HCT116 (cell line): ENCODE results near the gene ARSI. TPM values are rescaled to one million over a fixed set of nuclear protein-coding genes. Genes with fewer than 3 reads are reported as not detected.

Experiments used
- ATAC-seq: fragments of 200-7000 bp; cut with Tn5 transposase; 2 replicates; pipeline ENCODE4 v1.9.1; 2020; ENCODE audit warnings: mild to moderate bottlenecking, moderate library complexity
- BruUV-seq: library from RNA; stranded (reverse); fragments of 400-500 nt; replicated peaks from 2 replicates; lab custom pipeline; 2021; lab: Mats Ljungman, UMichigan
- CTCF ChIA-PET: fragments of 300-600 bp; sonication (Branson Sonifier 250); formaldehyde crosslinking; loops from one replicate; lab custom pipeline; 2021; ENCODE audit warnings: antibody characterized with exemption; lab: Charles Lee
- POLR2A ChIA-PET: fragments of 300-600, 350-600 bp; sonication (Branson Sonifier 250); formaldehyde crosslinking; loops from one replicate; lab custom pipeline; 2021; ENCODE audit warnings: antibody characterized with exemption; lab: Charles Lee
- RAD21 ChIA-PET, 2 experiments: fragments of 300-600 bp; sonication (Branson Sonifier 250); formaldehyde crosslinking; loops; one replicate each; lab custom pipeline; 2023; ENCODE audit warnings: low total read pairs in 2 of 2; ENCODE audit not compliant: uncharacterized antibody in 2 of 2, unreplicated experiment in 2 of 2, low non-redundant PET in 1 of 2; lab: Charles Lee
- DNase-seq: peaks from one replicate; pipeline ENCODE4 v3.0.0-alpha.2; 2010; ENCODE audit warnings: low read depth, low spot score
- H2AFZ ChIP-seq: fragments of 200-600 bp; shearing (Covaris generic), sonication (generic); 2 replicates; pipeline ENCODE4 v1.6.1; 2017; ENCODE audit warnings: low read depth, mixed run types, mixed read lengths, antibody characterized with exemption, low read length; ENCODE audit not compliant: poor library complexity, severe bottlenecking
- H3K27ac ChIP-seq: 2 replicates; pipeline ENCODE4 v1.5.1; 2012; ENCODE audit warnings: low read depth, low read length
- H3K27me3 ChIP-seq: fragments of 200-600 bp; sonication (generic); 2 replicates; pipeline ENCODE4 v1.6.1; 2016; ENCODE audit warnings: mixed run types, low read length, mixed read lengths; ENCODE audit not compliant: insufficient read depth
- H3K36me3 ChIP-seq, 2 experiments: fragments of 200-500 bp in 1 of 2; fragments of 200-600 bp in 1 of 2; sonication (Bioruptor generic) in 1 of 2; sonication (generic) in 1 of 2; 2 replicates each; pipeline versions ENCODE4 v1.5.1 to v1.6.1; 2014 to 2016; ENCODE audit warnings: low read length in 2 of 2, inconsistent platforms in 1 of 2, mixed read lengths in 1 of 2, mixed run types in 1 of 2; ENCODE audit not compliant: insufficient read depth in 2 of 2, control insufficient read depth in 1 of 2
- H3K4me1 ChIP-seq, 2 experiments: fragments of 200-600 bp in 1 of 2; sonication (generic) in 1 of 2; 2 replicates each; pipeline versions ENCODE4 v1.5.1 to v1.6.1; 2012 to 2017; ENCODE audit warnings: low read length in 2 of 2, inconsistent platforms in 1 of 2, mild to moderate bottlenecking in 1 of 2, mixed read lengths in 1 of 2, mixed run types in 1 of 2, moderate library complexity in 1 of 2; ENCODE audit not compliant: insufficient read depth in 2 of 2, control insufficient read depth in 1 of 2
- H3K4me2 ChIP-seq: fragments of 200-600 bp; sonication (generic); 2 replicates; pipeline ENCODE4 v1.6.1; 2017; ENCODE audit warnings: mixed run types, low read length, mixed read lengths
- H3K4me3 ChIP-seq, 2 experiments: fragments of 200-600 bp in 1 of 2; sonication (generic) in 1 of 2; replicated peaks in 1 of 2; 2 replicates each; pipeline ENCODE4 v1.5.1; 2011 to 2016; ENCODE audit warnings: low read length in 2 of 2, control low read depth in 1 of 2, low read depth in 1 of 2, mild to moderate bottlenecking in 1 of 2, mixed read lengths in 1 of 2, mixed run types in 1 of 2
- H3K79me2 ChIP-seq: fragments of 200-600 bp; sonication (generic); 2 replicates; pipeline ENCODE4 v1.6.1; 2017; ENCODE audit warnings: mild to moderate bottlenecking, mixed run types, low read length, moderate library complexity, mixed read lengths; ENCODE audit not compliant: insufficient read depth
- H3K9ac ChIP-seq: fragments of 200-600 bp; sonication (generic); 2 replicates; pipeline ENCODE4 v1.6.1; 2016; ENCODE audit warnings: low read length, mixed read lengths
- H3K9me2 ChIP-seq: fragments of 200-600 bp; sonication (generic), shearing (Covaris generic); 2 replicates; pipeline ENCODE4 v1.6.1; 2017; ENCODE audit warnings: mixed run types, mild to moderate bottlenecking, moderate library complexity; ENCODE audit not compliant: insufficient read depth
- H3K9me3 ChIP-seq, 2 experiments: fragments of 200-500 bp in 1 of 2; fragments of 200-600 bp in 1 of 2; sonication (Bioruptor generic) in 1 of 2; sonication (generic) in 1 of 2; 2 replicates each; pipeline ENCODE4 v1.6.1; 2014 to 2017; ENCODE audit warnings: low read length in 2 of 2, mixed read lengths in 2 of 2, inconsistent platforms in 1 of 2, low read depth in 1 of 2, mild to moderate bottlenecking in 1 of 2, mixed run types in 1 of 2, moderate library complexity in 1 of 2; ENCODE audit not compliant: control insufficient read depth in 1 of 2, insufficient read depth in 1 of 2
- H4K20me1 ChIP-seq: fragments of 200-600 bp; sonication (generic), shearing (Covaris generic); 2 replicates; pipeline ENCODE4 v1.6.1; 2017; ENCODE audit warnings: mixed run types, mild to moderate bottlenecking, moderate library complexity; ENCODE audit not compliant: insufficient read depth
- CBX3 ChIP-seq: IDR thresholded peaks from 2 replicates; pipeline ENCODE4 v1.6.1; 2012; ENCODE audit warnings: low read depth
- CEBPB ChIP-seq: IDR thresholded peaks from 2 replicates; pipeline ENCODE4 v1.6.1; 2012; ENCODE audit warnings: low read depth
- EGR1 ChIP-seq: IDR thresholded peaks from 2 replicates; pipeline ENCODE4 v1.6.1; 2012; ENCODE audit warnings: low read depth
- EZH2 ChIP-seq: fragments of 200-600 bp; sonication (generic); IDR thresholded peaks from 2 replicates; pipeline ENCODE4 v1.6.1; 2017; ENCODE audit warnings: antibody characterized with exemption, mixed run types
- FOSL1 ChIP-seq: IDR thresholded peaks from 2 replicates; pipeline ENCODE4 v1.6.1; 2012; ENCODE audit warnings: low read depth
- SP1 ChIP-seq: IDR thresholded peaks from 2 replicates; pipeline ENCODE4 v1.6.1; 2012; ENCODE audit warnings: low read depth
- YY1 ChIP-seq: IDR thresholded peaks from 2 replicates; pipeline ENCODE4 v1.6.1; 2011; ENCODE audit warnings: low read length, low read depth, moderate library complexity, mild to moderate bottlenecking; ENCODE audit not compliant: insufficient replicate concordance; ENCODE audit errors: extremely low read depth
- ZFX ChIP-seq: fragments of 450-650 bp; IDR thresholded peaks from 2 replicates; pipeline ENCODE4 v1.6.1; 2017
- intact Hi-C: fragments of 100-400 bp; cut with micrococcal nuclease; formaldehyde crosslinking; loops from 2 replicates; pipeline ENCODE4 v1.10.0; 2022
- total RNA-seq: library from RNA; stranded (reverse); gene quantifications from one replicate; pipeline ENCODE4 v1.2.1, GENCODE V29; 2021; ENCODE audit not compliant: unreplicated experiment
- TF ChIP-seq, protein P1 (sequence below): IDR thresholded peaks from 2 replicates; pipeline ENCODE4 v1.6.1; 2012; ENCODE audit warnings: low read depth
- TF ChIP-seq, protein P2 (sequence below), 3 experiments: fragments of 200-600 bp in 1 of 3; sonication (generic) in 1 of 3; IDR thresholded peaks in 2 of 3; conservative IDR thresholded peaks in 1 of 3; 2 replicates each; pipeline ENCODE4 v1.5.1; 2012 to 2017; ENCODE audit warnings: low read depth in 2 of 3, low read length in 2 of 3, antibody characterized with exemption in 1 of 3, borderline replicate concordance in 1 of 3, control low read depth in 1 of 3, mild to moderate bottlenecking in 1 of 3, mixed read lengths in 1 of 3, mixed run types in 1 of 3, moderate library complexity in 1 of 3; ENCODE audit not compliant: insufficient read depth in 1 of 3
- TF ChIP-seq, protein P3 (sequence below): IDR thresholded peaks from 2 replicates; pipeline ENCODE4 v1.6.1; 2011; ENCODE audit warnings: mild to moderate bottlenecking, low read length, moderate library complexity; ENCODE audit not compliant: insufficient replicate concordance; ENCODE audit errors: extremely low read depth
- TF ChIP-seq, protein P4 (sequence below): IDR thresholded peaks from 2 replicates; pipeline ENCODE4 v1.6.1; 2012
- TF ChIP-seq, protein P5 (sequence below): IDR thresholded peaks from 2 replicates; pipeline ENCODE4 v1.6.1; 2012

ARSI gene
- total RNA-seq, 1 experiment from 2014 or later: 0.07 TPM

DNA sequence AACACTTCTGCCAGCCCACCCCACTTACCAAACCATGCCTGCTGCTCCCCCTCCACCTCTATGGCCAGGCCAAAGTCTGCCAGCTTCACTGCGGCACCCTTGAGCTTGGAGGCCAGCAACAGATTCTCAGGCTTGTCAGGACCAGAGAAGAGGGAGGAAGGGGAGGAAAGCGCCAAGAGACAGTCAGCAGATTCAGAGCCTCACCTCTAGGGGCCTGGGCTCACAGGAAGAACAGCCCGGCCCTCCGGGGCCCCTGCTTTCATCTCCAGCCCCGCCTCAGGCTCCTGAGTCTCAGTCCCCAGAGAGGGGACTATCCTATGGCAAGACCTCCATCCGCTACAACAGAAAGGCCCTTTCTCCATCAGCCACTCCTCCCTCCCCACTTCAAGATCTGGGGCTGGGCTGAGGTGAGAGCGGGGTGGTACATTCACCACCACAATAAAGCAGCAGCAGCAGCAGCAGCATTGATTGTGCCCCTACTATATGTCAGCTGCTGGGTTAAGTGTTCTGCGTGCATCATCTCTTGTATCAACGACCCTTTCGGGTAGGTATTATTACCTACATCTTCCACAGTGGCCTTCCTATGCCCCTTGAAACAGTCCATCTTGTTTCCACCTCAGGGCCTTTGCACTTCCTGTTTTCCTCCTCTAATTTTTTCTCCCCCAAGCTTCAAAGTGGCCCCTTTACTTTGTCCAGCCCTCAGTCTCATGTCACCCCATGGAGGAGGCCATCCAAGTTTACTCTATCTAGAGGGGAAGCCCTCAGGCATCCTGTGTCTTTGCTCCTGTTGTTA is 49.1 kb downstream of the ARSI start:
- ChIA-PET POLR2A (no interaction called here), RAD21 (no interaction called here), CTCF (no interaction called here)
- Histone ChIP-seq H3K9me2 (no peaks in the 10 kb centered on the region), H4K20me1 (no peaks in the 10 kb centered on the region), H3K4me2 (no peak overlapping the region), H3K9me3 (no peaks in the 10 kb centered on the region), H3K9ac (no peak overlapping the region), H2AFZ (no peak overlapping the region), H3K27me3 (no peaks in the 10 kb centered on the region), H3K4me3 (no peak overlapping the region), H3K4me1 (no peaks in the 10 kb centered on the region), H3K27ac (no peak overlapping the region), H3K36me3 (no peaks in the 10 kb centered on the region), H3K79me2 (no peaks in the 10 kb centered on the region)
- TF ChIP-seq CEBPB: no peak
- TF ChIP-seq, protein P1, sequence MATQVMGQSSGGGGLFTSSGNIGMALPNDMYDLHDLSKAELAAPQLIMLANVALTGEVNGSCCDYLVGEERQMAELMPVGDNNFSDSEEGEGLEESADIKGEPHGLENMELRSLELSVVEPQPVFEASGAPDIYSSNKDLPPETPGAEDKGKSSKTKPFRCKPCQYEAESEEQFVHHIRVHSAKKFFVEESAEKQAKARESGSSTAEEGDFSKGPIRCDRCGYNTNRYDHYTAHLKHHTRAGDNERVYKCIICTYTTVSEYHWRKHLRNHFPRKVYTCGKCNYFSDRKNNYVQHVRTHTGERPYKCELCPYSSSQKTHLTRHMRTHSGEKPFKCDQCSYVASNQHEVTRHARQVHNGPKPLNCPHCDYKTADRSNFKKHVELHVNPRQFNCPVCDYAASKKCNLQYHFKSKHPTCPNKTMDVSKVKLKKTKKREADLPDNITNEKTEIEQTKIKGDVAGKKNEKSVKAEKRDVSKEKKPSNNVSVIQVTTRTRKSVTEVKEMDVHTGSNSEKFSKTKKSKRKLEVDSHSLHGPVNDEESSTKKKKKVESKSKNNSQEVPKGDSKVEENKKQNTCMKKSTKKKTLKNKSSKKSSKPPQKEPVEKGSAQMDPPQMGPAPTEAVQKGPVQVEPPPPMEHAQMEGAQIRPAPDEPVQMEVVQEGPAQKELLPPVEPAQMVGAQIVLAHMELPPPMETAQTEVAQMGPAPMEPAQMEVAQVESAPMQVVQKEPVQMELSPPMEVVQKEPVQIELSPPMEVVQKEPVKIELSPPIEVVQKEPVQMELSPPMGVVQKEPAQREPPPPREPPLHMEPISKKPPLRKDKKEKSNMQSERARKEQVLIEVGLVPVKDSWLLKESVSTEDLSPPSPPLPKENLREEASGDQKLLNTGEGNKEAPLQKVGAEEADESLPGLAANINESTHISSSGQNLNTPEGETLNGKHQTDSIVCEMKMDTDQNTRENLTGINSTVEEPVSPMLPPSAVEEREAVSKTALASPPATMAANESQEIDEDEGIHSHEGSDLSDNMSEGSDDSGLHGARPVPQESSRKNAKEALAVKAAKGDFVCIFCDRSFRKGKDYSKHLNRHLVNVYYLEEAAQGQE: no peak
- TF ChIP-seq EZH2: no peak
- TF ChIP-seq FOSL1: no peak
- TF ChIP-seq, protein P2, sequence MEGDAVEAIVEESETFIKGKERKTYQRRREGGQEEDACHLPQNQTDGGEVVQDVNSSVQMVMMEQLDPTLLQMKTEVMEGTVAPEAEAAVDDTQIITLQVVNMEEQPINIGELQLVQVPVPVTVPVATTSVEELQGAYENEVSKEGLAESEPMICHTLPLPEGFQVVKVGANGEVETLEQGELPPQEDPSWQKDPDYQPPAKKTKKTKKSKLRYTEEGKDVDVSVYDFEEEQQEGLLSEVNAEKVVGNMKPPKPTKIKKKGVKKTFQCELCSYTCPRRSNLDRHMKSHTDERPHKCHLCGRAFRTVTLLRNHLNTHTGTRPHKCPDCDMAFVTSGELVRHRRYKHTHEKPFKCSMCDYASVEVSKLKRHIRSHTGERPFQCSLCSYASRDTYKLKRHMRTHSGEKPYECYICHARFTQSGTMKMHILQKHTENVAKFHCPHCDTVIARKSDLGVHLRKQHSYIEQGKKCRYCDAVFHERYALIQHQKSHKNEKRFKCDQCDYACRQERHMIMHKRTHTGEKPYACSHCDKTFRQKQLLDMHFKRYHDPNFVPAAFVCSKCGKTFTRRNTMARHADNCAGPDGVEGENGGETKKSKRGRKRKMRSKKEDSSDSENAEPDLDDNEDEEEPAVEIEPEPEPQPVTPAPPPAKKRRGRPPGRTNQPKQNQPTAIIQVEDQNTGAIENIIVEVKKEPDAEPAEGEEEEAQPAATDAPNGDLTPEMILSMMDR (IDR thresholded peaks at IDR 0.05 in 2 of 3, conservative IDR thresholded peaks at IDR 0.05 in 1 of 3; ENCODE audit: borderline replicate concordance in 1 of 3, insufficient read depth in 1 of 3, low read depth in 2 of 3, low read length in 2 of 3): no peak
- TF ChIP-seq ZFX: no peak
- TF ChIP-seq CBX3: no peak
- TF ChIP-seq SP1: no peak
- TF ChIP-seq, protein P3, sequence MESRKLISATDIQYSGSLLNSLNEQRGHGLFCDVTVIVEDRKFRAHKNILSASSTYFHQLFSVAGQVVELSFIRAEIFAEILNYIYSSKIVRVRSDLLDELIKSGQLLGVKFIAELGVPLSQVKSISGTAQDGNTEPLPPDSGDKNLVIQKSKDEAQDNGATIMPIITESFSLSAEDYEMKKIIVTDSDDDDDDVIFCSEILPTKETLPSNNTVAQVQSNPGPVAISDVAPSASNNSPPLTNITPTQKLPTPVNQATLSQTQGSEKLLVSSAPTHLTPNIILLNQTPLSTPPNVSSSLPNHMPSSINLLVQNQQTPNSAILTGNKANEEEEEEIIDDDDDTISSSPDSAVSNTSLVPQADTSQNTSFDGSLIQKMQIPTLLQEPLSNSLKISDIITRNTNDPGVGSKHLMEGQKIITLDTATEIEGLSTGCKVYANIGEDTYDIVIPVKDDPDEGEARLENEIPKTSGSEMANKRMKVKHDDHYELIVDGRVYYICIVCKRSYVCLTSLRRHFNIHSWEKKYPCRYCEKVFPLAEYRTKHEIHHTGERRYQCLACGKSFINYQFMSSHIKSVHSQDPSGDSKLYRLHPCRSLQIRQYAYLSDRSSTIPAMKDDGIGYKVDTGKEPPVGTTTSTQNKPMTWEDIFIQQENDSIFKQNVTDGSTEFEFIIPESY: no peak
- no peak for TF ChIP-seq YY1
- TF ChIP-seq, protein P4, sequence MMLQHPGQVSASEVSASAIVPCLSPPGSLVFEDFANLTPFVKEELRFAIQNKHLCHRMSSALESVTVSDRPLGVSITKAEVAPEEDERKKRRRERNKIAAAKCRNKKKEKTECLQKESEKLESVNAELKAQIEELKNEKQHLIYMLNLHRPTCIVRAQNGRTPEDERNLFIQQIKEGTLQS: no peak
- TF ChIP-seq, protein P5, sequence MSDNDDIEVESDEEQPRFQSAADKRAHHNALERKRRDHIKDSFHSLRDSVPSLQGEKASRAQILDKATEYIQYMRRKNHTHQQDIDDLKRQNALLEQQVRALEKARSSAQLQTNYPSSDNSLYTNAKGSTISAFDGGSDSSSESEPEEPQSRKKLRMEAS: no peak
- no peak for TF ChIP-seq EGR1
- no TSS peak for BruUV-seq
- DNase-seq (no peak), ATAC-seq (no peak)
- intact Hi-C loops: no loop called here
